ENCODE results near the gene NLE1. TPM values are rescaled to one million over a fixed set of nuclear protein-coding genes. Genes with fewer than 3 reads are reported as not detected.

NLE1 gene
- total RNA-seq, 1 donor from 2014 or later, result 12.4 TPM

- H3K4me2 ChIP-seq, result no peak overlapping the region
- Mint-ChIP-seq H3K27ac (no peak overlapping the region), H3K27me3 (ENCODE audit: insufficient read depth, low read depth) (peaks cover 4% of the 10 kb centered on the region), H3K36me3 (peaks cover 2% of the 10 kb centered on the region), H3K9me3 (no peaks in the 10 kb centered on the region), H3K4me3 (no peak overlapping the region), H3K4me1 (no peaks in the 10 kb centered on the region)
- H3K9me3 ChIP-seq (ENCODE audit: low read depth), result no peaks in the 10 kb centered on the region
- H3K9ac ChIP-seq, result no peak overlapping the region
- H3F3A ChIP-seq (ENCODE audit: low read depth), result no peaks in the 10 kb centered on the region
- H3K4me3 ChIP-seq, result no peak overlapping the region
- H4K20me1 ChIP-seq (ENCODE audit: low read depth), result no peaks in the 10 kb centered on the region
- H3K79me2 ChIP-seq (ENCODE audit: low read depth), result no peaks in the 10 kb centered on the region
- TF ChIP-seq CTCF (IDR thresholded peaks at IDR 0.05), result no peak
- TF ChIP-seq EZH2phosphoT487 (IDR thresholded peaks at IDR 0.05), result no peak
- TF ChIP-seq EZH2 (IDR thresholded peaks at IDR 0.05), result no peak
- H3K27me3 ChIP-seq, result no peaks in the 10 kb centered on the region
- H2AFZ ChIP-seq (replicated peaks), result no peak overlapping the region
- H3K4me1 ChIP-seq, result no peaks in the 10 kb centered on the region
- H3K36me3 ChIP-seq, result no peaks in the 10 kb centered on the region
- DNase-seq (ENCODE audit: low spot score), result no peak
- H3K27ac ChIP-seq, result no peak overlapping the region
Observed at GRCh38 chr17:35104844-35105450, 37.2 kb downstream of the NLE1 start.

GRCh38 chr17:35103271-35103670 lies 38.8 kb downstream of the NLE1 start:
- Histone ChIP-seq H3K27me3 (no peaks in the 10 kb centered on the region), H2AFZ (replicated peaks) (no peak overlapping the region), H3F3A (ENCODE audit: low read depth) (no peaks in the 10 kb centered on the region), H3K9me3 (ENCODE audit: low read depth) (no peaks in the 10 kb centered on the region), H3K9ac (no peak overlapping the region), H3K36me3 (no peaks in the 10 kb centered on the region), H3K79me2 (ENCODE audit: low read depth) (no peaks in the 10 kb centered on the region), H3K4me1 (no peaks in the 10 kb centered on the region), H4K20me1 (ENCODE audit: low read depth) (no peaks in the 10 kb centered on the region), H3K4me2 (no peak overlapping the region), H3K27ac (no peak overlapping the region), H3K4me3 (no peak overlapping the region)
- peaks cover 2% of the 10 kb centered on the region for H3K36me3 Mint-ChIP-seq
- H3K27ac Mint-ChIP-seq, result no peak overlapping the region
- H3K4me1 Mint-ChIP-seq, result no peaks in the 10 kb centered on the region
- peaks cover 4% of the 10 kb centered on the region for H3K27me3 Mint-ChIP-seq (ENCODE audit: insufficient read depth, low read depth)
- no peak overlapping the region for H3K4me3 Mint-ChIP-seq
- TF ChIP-seq CTCF (IDR thresholded peaks at IDR 0.05), result no peak
- TF ChIP-seq EZH2phosphoT487 (IDR thresholded peaks at IDR 0.05), result no peak
- no peak for TF ChIP-seq EZH2 (IDR thresholded peaks at IDR 0.05)
- DNase-seq (ENCODE audit: low spot score), result no peak
- H3K9me3 Mint-ChIP-seq, result no peaks in the 10 kb centered on the region

DNA sequence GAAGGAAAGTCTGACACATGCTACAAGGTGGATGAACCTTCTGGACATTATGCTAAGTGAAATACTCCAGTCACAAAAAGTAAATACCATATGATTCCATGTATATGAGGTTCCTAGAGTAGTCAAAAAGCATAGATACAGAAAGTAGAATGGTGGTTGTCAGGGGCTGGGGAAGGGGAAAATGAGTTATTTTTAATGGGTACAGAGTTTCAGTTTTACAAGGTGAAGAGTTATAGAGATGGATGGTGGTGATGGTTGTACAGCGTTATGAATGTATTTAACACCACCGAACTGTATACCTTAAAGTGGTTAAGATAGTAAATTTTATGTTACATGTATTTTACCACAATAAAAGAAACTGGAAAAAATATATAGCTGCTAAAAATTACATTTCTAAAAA lies 40.4 kb downstream of the NLE1 start:
- H3K9me3 Mint-ChIP-seq, result no peaks in the 10 kb centered on the region
- no peak for DNase-seq (ENCODE audit: low spot score)
- Histone ChIP-seq H2AFZ (replicated peaks) (no peak overlapping the region), H3K4me2 (no peak overlapping the region), H3K79me2 (ENCODE audit: low read depth) (no peaks in the 10 kb centered on the region), H3F3A (ENCODE audit: low read depth) (no peaks in the 10 kb centered on the region), H4K20me1 (ENCODE audit: low read depth) (no peaks in the 10 kb centered on the region), H3K27me3 (no peaks in the 10 kb centered on the region), H3K9ac (no peak overlapping the region), H3K36me3 (no peaks in the 10 kb centered on the region), H3K9me3 (ENCODE audit: low read depth) (no peaks in the 10 kb centered on the region), H3K4me3 (no peak overlapping the region), H3K4me1 (no peaks in the 10 kb centered on the region), H3K27ac (no peak overlapping the region)
- H3K4me1 Mint-ChIP-seq, result no peaks in the 10 kb centered on the region
- H3K4me3 Mint-ChIP-seq, result no peak overlapping the region
- no peak overlapping the region for H3K27ac Mint-ChIP-seq
- no peak for TF ChIP-seq EZH2 (IDR thresholded peaks at IDR 0.05)
- no peak for TF ChIP-seq CTCF (IDR thresholded peaks at IDR 0.05)
- no peak for TF ChIP-seq EZH2phosphoT487 (IDR thresholded peaks at IDR 0.05)
- H3K27me3 Mint-ChIP-seq (ENCODE audit: insufficient read depth, low read depth), result peaks cover 2% of the 10 kb centered on the region
- peaks cover 2% of the 10 kb centered on the region for H3K36me3 Mint-ChIP-seq
